Uterus (tissue), 4 donors: Measurements from ENCODE around the gene FAM180B. TPM values are rescaled to one million over a fixed set of nuclear protein-coding genes. Genes with fewer than 3 reads are reported as not detected.

ENCODE experiments used
- DNase-seq, 2 donors: peaks; one replicate each; pipeline ENCODE4 v3.0.0-alpha.2; 2019 to 2020
- H3K27ac ChIP-seq, 2 donors: fragments of 200-600 bp; sonication (generic); 1 replicate in 1 of 2; 2 replicates in 1 of 2; pipeline ENCODE4 v1.5.1; 2016 to 2018
- H3K27me3 ChIP-seq, 2 donors: fragments of 200-600 bp; sonication (generic); one replicate each; pipeline ENCODE4 v1.5.1; 2018 to 2019; ENCODE audit warnings: control low read depth in 1 of 2
- H3K36me3 ChIP-seq, 2 donors: fragments of 200-600 bp; sonication (generic); one replicate each; pipeline ENCODE4 v1.5.1; 2019; ENCODE audit warnings: control low read depth in 1 of 2
- H3K4me1 ChIP-seq, 2 donors: fragments of 200-600 bp; sonication (generic); one replicate each; pipeline ENCODE4 v1.5.1; 2018 to 2019; ENCODE audit warnings: control low read depth in 1 of 2
- H3K4me3 ChIP-seq, 2 donors: fragments of 200-600 bp; sonication (generic); 1 replicate in 1 of 2; 2 replicates in 1 of 2; pipeline ENCODE4 v1.5.1; 2018 to 2019; ENCODE audit warnings: mild to moderate bottlenecking in 1 of 2
- H3K9me3 ChIP-seq, 2 donors: fragments of 200-600 bp; sonication (generic); one replicate each; pipeline ENCODE4 v1.5.1; 2019; ENCODE audit warnings: control low read depth in 1 of 2
- POLR2A ChIP-seq, 2 donors: fragments of 450-650 bp; IDR thresholded peaks; one replicate each; pipeline ENCODE4 v1.6.1; 2016; ENCODE audit warnings: antibody characterized with exemption in 2 of 2, mild to moderate bottlenecking in 1 of 2, moderate library complexity in 1 of 2
- intact Hi-C: fragments of 100-400 bp; cut with DNase I; formaldehyde crosslinking; loops from one replicate; pipeline ENCODE4 v1.15.1; 2023; ENCODE audit warnings: low total_unique reads
- total RNA-seq, 4 donors: library from RNA; depleted of rRNA in 3 of 4; stranded (reverse); fragments of >200 nt in 3 of 4; gene quantifications; one replicate each; pipeline versions ENCODE4 v1.1.0 to v1.2.4, GENCODE V29; 2014 to 2023
- TF ChIP-seq, protein P1 (sequence below), 4 experiments: fragments of 200-600 bp in 2 of 4; fragments of 450-650 bp in 2 of 4; sonication (generic) in 2 of 4; IDR thresholded peaks; one replicate each; pipeline ENCODE4 v1.5.1; 2016 to 2019; ENCODE audit warnings: antibody characterized with exemption in 4 of 4, mild to moderate bottlenecking in 2 of 4, moderate library complexity in 1 of 4
- donor health status: DM: yes; HTN: yes; CAD: no.

FAM180B gene
- total RNA-seq, 4 donors from 2014 or later, result 0.21 to 0.30 TPM; not detected in 2

DNA sequence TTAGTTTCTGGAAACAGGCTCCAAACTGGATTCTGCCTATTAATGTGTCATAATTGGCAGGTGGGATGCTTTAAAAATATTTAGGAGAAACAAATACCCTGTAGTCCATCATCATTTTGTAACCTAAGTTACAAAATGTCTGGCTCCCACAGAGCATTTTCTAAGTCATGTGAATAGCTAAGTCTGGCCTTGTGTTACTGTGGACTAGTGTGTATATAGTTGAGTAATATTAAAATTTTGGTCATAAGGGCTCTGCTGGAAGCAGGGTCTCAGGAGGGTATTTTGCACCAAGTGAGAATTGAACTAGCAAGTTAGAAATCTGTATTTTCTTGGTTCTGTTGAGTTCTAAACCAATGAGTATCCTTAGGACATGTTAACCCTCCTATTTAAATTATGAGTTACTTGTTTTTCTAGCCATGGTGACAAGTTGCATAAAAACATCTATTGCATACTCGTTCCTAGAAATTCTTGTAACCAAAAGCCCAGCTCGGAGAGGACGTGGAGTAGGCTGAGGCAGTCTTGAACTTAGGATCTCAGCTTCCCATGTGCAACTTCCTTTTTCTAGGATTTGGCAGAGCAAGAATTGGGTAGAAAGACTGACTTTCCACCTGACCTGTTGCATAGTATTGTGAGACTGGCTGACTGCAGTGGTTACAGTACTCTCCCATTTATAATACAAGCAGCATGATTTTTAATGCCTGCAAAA is 15.7 kb upstream of the FAM180B start:
- intact Hi-C loops, result no loop called here
- H3K36me3 ChIP-seq, result no peaks in the 10 kb centered on the region

DNA sequence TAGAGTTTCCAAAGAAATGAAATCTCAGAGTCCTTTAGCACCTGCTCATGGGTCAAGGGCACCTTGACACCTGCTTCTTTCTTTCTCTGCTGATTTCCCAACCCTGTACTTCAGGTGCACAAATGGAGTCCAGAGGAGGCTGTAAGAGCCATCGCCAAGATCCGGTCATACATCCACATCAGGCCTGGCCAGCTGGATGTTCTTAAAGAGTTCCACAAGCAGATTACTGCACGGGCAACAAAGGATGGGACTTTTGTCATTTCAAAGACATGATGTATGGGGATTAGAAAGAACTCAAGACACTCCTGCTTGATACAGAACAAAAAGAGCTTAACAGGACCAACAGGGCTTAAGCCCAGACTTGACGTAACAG is 15.1 kb upstream of the FAM180B start:
- intact Hi-C loops, result no loop called here
- no peaks in the 10 kb centered on the region for H3K4me1 ChIP-seq
- TF ChIP-seq, protein P1, sequence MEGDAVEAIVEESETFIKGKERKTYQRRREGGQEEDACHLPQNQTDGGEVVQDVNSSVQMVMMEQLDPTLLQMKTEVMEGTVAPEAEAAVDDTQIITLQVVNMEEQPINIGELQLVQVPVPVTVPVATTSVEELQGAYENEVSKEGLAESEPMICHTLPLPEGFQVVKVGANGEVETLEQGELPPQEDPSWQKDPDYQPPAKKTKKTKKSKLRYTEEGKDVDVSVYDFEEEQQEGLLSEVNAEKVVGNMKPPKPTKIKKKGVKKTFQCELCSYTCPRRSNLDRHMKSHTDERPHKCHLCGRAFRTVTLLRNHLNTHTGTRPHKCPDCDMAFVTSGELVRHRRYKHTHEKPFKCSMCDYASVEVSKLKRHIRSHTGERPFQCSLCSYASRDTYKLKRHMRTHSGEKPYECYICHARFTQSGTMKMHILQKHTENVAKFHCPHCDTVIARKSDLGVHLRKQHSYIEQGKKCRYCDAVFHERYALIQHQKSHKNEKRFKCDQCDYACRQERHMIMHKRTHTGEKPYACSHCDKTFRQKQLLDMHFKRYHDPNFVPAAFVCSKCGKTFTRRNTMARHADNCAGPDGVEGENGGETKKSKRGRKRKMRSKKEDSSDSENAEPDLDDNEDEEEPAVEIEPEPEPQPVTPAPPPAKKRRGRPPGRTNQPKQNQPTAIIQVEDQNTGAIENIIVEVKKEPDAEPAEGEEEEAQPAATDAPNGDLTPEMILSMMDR (IDR thresholded peaks at IDR 0.05), result no peak
- TF ChIP-seq POLR2A (IDR thresholded peaks at IDR 0.05), result no peak
- no peak for DNase-seq
- H3K27ac ChIP-seq, result no peak overlapping the region
- H3K36me3 ChIP-seq, result no peaks in the 10 kb centered on the region
- no peaks in the 10 kb centered on the region for H3K27me3 ChIP-seq
- no peak overlapping the region for H3K4me3 ChIP-seq
- H3K9me3 ChIP-seq, result no peaks in the 10 kb centered on the region

More for the DNA sequence above, 15.7 kb upstream of the FAM180B start:
- no peak for TF ChIP-seq POLR2A (IDR thresholded peaks at IDR 0.05)
- TF ChIP-seq, protein P1 (IDR thresholded peaks at IDR 0.05), result no peak
- Histone ChIP-seq H3K27ac (no peak overlapping the region), H3K4me3 (no peak overlapping the region), H3K9me3 (no peaks in the 10 kb centered on the region), H3K27me3 (no peaks in the 10 kb centered on the region), H3K4me1 (no peaks in the 10 kb centered on the region)
- no peak for DNase-seq

DNA sequence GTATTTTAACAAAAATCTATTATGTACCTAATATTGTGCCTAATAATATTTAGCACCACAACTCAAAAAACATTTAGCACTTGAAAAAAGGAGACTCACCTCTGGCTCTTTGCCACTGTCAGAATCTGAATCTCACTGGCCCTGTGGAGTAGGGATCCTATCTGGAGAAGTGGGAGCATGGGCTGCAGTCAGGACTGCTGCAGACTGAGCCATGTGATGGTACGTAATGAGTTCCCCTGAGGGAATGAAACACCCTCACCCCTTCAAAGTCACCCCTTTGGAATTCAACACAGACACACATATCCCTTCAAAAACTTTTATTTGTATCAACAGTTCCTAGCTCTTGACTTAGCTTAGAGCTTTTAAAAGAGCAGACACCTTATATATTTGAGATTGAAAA is 14.6 kb upstream of the FAM180B start:
- TF ChIP-seq, protein P1 (IDR thresholded peaks at IDR 0.05), result no peak
- TF ChIP-seq POLR2A (IDR thresholded peaks at IDR 0.05), result no peak
- Histone ChIP-seq H3K27me3 (no peaks in the 10 kb centered on the region), H3K4me3 (no peak overlapping the region), H3K9me3 (no peaks in the 10 kb centered on the region), H3K27ac (no peak overlapping the region), H3K4me1 (no peaks in the 10 kb centered on the region), H3K36me3 (no peaks in the 10 kb centered on the region)
- DNase-seq, result no peak
- intact Hi-C loops, result no loop called here

DNA sequence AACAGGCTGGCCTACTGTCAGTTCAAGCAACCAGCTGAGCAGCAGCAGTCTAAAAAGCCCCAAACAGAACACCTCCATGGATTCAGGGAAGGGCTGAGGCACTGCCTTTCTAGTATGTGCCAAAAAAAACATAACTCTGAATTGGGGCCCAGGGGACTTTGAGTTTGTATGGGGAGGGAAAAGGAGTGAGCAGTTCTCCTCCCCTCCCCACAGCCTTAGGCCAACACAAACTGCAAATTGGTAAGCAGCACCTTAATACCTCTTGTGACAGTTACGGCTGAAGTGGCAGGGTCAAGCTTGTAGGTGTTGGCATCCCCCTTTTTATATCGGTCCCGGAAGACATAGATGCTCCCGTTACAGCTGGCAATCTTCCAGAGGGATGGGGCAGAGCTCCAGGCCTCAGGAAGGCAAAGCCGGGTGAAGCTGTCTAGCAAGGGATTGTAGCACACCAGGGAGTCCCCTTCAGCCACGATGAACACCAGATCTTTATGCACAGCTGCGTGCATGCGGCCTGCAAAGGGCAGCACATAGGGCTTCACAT is 13.7 kb upstream of the FAM180B start:
- intact Hi-C loops, result no loop called here
- no peaks in the 10 kb centered on the region for H3K4me1 ChIP-seq
- no peak for DNase-seq
- no peak for TF ChIP-seq POLR2A (IDR thresholded peaks at IDR 0.05)
- TF ChIP-seq, protein P1 (IDR thresholded peaks at IDR 0.05), result no peak
- H3K27me3 ChIP-seq, result no peaks in the 10 kb centered on the region
- no peak overlapping the region for H3K4me3 ChIP-seq
- H3K36me3 ChIP-seq, result no peaks in the 10 kb centered on the region
- peak overlapping the region in 1 of 2 donors; percentile 37 for H3K27ac ChIP-seq
- no peaks in the 10 kb centered on the region for H3K9me3 ChIP-seq

DNA sequence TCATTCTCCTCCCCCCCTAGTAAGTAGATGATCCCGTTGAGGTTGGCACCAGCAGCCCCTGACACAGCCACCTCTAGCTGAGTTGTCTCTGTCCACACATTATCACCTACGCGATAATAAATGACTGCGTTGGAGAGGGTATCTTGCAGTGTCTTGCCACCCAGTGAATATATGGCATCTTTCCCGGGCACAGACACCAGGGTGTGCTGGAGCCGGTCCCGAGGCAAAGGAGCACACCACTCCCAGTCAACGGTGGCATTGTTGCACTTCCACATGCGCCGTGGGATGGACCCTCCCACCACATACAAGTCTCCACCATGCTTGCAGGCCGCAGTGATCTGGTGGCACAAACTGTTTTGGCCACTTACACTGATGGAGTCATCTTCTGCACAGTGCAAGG is 13.2 kb upstream of the FAM180B start:
- TF ChIP-seq, protein P1 (IDR thresholded peaks at IDR 0.05), result no peak
- TF ChIP-seq POLR2A (IDR thresholded peaks at IDR 0.05), result no peak
- Histone ChIP-seq H3K9me3 (no peaks in the 10 kb centered on the region), H3K4me3 (no peak overlapping the region), H3K27me3 (no peaks in the 10 kb centered on the region), H3K27ac (no peak overlapping the region), H3K4me1 (no peaks in the 10 kb centered on the region), H3K36me3 (no peaks in the 10 kb centered on the region)
- no peak for DNase-seq
- intact Hi-C loops, result no loop called here
